NCI-H2227 (cell line): ENCODE results near the gene HCLS1.
"Not testable (repeated sequence)": the region's sequence is repeated elsewhere in the genome, so short reads cannot be mapped to it uniquely, and the experiment has no call there.

ENCODE experiments used
- DNase-seq: peaks from one replicate; lab custom pipeline; 2025; ENCODE audit not compliant: unreplicated experiment; lab: John Stamatoyannopoulos, UW

The HCLS1 gene

GRCh38 chr3:121599900-121600299 lies 60.8 kb downstream of the HCLS1 start:
- not testable (repeated sequence) for DNase-seq

DNA sequence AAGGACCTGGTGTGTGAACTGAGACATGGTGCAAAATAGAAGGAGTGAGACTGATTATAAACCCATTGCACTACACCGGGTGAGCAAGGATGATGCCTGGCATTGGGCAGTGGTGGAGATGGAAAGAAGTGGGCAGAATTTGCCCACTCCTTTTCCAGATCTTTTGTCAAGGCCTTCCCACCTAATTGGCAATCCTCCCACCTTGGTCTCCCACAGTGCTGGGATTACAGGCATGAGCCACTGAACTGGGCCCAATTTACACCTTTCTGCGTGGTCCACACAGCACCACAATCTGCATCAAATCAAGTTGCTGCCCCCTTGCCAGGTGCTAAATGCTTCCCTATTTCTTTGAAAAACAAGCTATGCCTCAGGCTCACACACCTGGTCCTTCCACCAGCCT lies 62.1 kb downstream of the HCLS1 start:
- no peak for DNase-seq

DNA sequence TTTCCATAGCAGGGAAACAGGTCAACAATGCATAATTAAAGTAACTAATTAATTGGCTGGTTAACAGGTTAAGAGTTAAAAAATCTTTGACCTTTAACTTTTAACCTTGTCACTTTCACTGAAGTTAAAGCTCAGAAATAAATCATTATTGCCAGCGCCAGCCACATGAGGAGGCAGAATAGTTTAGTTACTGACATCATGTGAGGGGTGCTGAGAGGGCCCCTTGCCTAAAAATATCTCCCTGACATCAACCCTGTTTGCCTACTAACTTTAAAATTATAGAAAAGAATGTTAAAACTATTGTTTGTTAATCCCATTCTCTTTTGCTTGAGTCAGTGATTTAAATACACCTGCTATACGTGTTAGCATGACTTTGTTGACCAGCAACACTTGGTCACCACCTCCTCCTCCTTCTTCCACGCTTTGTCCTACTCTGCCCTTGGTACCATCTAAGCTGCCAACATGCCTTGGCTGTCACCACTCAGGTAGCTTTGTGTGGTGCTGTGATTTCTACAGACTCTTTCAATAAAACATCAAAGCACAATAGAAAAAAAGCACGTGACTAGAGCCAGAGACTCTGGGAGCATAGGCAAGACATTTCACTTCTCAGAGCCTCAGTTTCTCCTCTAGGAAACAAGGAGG lies 64.8 kb downstream of the HCLS1 start:
- DNase-seq, result no peak

DNA sequence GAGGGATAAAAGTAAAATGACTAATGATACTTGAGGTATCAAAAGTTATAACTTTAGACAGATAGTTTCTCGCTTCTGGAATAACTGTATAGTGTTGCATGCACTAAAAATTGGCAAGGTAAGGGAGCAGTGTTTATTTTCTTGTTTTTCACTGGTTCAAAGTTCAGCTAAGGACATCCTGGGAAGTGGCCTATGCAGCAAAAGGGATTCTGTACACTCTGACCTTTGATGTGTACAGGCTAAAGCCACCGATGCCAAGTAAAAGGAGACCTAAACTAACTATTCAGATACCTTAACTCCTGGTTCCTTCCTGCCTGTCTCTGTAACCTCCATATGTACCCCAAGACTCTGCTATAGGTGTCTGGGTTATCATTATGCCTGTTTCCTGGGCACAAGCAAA lies 65.9 kb downstream of the HCLS1 start:
- DNase-seq, result no peak

GRCh38 chr3:121593806-121594205 lies 66.9 kb downstream of the HCLS1 start:
- not testable (repeated sequence) for DNase-seq

DNA sequence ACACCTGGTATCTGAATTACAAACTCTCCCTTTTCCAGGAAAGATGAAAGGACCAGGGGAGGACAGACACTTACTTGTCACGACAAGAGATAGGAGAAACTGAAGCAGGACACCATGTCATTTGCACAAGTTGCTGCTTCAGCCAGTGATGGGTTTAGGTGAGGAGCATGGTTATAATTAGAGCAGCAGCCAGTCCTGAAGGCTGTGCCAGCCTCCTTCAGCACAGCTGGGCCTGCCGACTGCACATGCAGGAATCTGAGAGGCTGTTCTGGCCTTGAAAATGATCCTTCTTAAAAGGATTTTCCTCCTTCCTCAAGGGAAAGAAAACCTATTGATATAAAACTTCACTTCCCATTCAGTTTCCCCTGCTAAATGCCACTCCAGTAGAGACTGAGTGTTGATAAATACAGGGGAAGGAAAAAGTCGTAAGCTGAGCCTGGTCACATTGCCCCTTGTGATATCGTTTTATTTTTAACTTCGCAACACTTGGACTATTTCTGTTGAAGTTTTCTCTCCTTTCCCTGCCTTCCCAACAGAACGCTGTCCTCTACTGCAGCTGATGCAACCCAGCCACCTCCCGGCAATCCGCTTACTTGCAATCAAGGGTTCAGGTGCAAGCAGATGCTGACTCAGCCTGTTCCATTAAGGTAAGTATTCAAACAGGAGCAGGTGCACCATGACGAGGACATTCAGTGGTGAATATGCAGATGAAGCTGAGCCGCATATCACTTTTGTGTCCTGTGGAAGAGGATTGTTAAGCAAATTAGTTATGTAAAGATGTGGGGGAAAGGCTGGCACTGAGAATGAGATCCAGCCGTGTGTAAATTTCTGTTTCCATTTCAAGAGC lies 67.6 kb downstream of the HCLS1 start, which contains the start of gene FBXO40:
Gene FBXO40, plus strand, starts transcription at position 524 of the 847 bp plus-strand sequence. CDS start 27,197 bp downstream, outside the sequence.
- no peak for DNase-seq

- no peak for DNase-seq
These were observed 76.3 kb downstream of the HCLS1 start for GRCh38 chr3:121584418-121584817.

- DNase-seq, result no peak
These were observed 79.0 kb downstream of the HCLS1 start for GRCh38 chr3:121581691-121582090.
